NCI-H1930 (cell line): Measurements from ENCODE around the gene PRAMEF1.
"Not testable (repeated sequence)": the region's sequence is repeated elsewhere in the genome, so short reads cannot be mapped to it uniquely, and the experiment has no call there.

Experiments used
- DNase-seq, 2 experiments: peaks; one replicate each; lab custom pipeline; 2025; lab: John Stamatoyannopoulos, UW

PRAMEF1 gene, protein sequence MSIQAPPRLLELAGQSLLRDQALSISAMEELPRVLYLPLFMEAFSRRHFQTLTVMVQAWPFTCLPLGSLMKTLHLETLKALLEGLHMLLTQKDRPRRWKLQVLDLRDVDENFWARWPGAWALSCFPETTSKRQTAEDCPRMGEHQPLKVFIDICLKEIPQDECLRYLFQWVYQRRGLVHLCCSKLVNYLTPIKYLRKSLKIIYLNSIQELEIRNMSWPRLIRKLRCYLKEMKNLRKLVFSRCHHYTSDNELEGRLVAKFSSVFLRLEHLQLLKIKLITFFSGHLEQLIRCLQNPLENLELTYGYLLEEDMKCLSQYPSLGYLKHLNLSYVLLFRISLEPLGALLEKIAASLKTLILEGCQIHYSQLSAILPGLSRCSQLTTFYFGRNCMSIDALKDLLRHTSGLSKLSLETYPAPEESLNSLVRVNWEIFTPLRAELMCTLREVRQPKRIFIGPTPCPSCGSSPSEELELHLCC

DNA sequence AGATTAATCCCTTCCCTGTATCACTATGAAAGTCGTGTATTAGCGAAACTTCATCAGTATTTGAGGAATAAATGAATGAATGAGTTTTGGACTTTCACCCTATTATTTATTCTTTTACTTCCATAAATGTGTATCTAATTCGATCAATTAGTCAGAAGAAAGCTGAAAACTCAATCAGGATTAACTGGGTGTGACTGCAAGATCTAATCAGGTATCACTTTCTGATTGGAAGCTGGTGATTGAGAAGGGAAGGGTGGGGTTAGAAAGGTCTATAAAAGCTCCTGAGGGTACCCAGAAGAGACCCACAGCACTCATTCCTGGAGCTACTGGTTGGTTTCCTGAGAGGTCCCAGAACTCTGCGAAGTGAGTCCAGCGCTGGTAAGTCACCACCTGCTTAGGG, at the start of gene PRAMEF1:
TSS of gene PRAMEF1 (plus strand) at position 301 of the 400 bp plus-strand sequence. CDS start 1,831 bp downstream, outside the sequence.
- DNase-seq: not testable (repeated sequence)

DNA sequence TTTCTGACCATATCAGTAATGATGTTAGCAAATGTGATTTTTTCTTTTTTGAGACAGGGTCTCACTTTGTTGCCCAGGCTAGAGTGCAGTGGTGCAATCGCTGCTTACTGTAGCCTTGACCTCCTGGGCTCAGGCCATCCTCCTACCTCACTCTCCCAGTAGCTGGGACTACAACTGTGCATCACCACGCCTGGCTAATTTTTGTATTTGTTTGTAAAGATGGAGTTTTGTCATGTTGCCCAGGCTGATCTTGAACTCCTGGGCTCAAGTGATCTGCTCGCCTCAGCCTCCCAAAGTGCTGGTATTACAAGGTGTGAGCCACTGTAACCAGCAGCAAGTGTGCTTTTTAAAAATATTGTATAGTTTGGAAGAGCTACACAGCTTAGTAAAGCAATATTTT, 49.3 kb upstream of the PRAMEF1 start:
- DNase-seq: no peak

DNA sequence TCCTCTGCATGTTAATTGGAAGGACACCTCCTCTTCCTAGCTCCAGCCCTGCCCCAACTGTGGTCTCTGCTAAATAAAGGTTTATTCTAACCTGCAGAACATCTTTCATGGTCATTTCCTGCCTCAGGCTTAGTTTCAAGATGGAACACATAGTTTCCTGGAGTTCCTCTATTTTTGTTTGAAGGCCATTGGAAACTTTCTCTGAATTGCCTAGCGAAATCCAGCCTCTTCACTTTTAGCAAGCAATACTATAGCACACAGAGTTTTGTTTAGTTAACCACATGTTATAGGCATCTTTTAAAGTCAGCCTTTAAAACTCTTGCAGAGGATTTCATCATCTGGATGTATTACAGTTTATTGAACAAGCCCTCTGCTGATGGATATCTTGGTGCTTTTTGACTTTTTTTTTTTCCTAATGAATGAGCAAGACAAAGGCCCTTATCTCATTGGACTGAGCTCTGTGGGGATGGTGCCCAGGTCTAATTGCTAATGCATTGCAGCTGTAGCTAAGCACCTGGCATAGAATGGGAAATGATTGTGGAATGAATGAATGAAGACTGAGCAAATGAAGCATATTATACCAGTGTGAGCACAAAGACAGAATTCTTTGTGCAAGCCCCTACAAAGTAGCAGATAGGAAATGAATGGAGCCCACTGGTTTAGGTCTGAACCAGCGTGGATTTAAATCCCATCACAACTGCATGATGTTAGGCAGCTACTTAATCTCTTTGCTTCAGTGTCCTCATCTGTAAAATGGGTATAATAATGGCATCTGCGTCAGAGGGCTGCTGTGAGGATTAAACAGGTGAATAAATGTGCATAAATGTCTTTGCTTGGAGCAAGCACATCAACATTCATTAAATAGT, 45.8 kb upstream of the PRAMEF1 start:
- peak in 1 of 2 experiments; percentile 41 for DNase-seq

DNA sequence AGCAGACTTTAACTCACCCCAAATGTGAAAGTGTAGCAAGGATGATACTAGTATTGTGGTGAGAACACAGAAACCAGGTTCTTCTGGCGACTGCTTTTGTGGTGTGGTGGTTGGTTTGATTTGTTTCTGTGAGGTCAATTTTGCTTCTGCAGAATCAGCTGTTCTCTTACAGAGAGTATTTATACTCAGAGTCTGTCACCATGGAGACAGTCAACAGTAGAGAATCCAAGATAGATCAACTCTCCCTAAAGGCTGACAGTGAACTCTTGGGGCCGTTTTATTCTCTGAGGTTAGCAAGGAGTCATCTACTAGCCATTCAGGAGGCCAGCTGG, 45.2 kb upstream of the PRAMEF1 start, which contains the start of gene CFAP107:
TSS of gene CFAP107 (plus strand) at position 209 of the 332 bp plus-strand sequence. CDS start 231 bp downstream, outside the sequence.
- DNase-seq: peak in 1 of 2 experiments; percentile 31

DNA sequence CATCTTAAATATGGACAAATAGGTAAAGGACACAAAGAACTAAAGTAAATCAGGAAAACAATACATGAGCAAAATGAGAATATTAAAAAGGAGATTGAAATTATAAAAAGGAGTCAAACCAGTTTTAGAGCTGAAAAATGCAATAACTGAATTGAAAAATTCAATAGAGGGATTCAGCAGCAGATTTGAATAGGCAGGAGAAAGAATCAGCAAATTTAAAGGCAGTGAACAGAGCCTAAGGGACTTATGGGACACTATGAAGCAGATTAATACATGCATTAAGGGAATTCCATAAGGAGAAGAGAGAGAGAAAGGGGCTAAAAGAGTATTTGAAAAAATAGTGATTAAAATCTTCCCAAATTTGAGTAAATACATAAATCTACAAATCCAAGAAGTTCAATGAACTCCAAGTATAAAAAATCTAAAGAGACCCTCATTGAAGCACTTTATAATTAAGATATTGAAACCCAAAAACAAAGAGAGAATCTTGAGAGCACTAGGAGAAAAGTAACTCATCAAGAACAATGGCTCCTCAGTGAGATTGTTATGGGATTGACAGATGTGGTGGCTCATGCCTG, 42.3 kb upstream of the PRAMEF1 start:
- no peak for DNase-seq

DNA sequence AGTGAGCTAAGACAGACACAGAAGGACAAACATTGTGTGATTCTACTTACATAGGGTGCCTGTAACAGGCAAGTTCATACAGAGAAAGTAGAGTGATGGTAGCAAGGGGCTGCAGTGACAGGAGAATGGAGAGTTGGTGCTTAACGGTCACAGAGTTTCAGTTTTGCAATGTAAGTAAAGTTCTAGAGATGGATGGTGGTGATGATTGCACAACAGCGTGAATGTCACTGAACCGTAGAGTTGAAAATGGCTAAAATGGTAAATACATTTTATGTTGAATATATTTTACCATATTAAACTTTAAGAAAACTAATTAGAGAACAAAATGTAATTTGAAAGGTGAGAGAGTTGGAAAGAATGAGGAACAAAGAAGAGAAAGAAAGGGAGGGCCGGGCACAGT, 36.5 kb upstream of the PRAMEF1 start:
- DNase-seq: no peak

DNA sequence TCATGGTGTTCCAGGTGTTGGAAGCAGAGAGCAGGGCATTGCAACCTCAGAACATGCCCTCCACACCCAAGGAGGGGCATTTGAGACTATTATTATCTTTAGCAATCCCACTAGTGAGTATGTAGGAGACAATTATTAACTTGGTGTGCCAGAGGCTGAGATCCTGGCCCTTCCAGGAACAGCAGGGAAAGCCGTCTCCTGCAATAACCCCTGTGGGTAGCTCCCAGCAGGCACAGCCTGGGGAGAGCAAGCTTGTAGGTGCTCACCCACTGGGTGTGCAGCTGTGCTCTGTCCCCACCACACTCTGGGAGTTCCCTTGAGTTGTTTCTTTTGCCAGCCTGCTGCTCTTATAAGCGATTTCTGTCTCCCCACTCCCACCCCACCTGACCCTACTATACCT, 34.9 kb upstream of the PRAMEF1 start:
- no peak for DNase-seq

DNA sequence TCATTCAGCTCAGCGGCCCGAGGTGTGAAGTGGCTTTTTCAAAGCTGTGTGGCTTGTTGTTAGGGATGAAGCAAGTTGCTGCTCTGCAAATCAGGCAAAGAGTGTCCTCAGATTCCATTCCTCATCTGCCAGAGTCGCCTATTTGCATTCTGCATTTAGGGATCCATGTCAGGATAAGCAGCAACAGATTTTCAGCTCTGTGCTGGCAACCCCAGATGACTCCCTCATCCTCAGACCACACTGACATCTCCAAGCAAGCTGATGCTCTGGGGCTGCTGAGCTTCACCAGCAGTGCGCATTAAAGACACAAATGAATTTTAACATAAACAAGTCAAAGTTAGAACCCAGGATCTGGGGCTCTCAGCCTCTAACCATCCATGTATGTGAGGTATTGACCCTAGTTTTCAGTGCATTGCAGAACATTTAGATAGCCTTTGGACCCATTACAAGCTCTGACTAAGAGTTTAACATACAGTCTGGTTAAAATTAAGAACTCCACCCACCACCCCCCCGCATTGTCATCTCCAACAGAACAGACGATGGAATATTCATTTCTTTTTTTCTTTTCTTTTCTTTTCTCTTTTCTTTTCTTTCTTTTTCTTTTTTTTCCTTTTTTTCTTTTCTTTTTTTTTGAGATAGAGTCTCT, 34.3 kb upstream of the PRAMEF1 start:
- DNase-seq: no peak

DNA sequence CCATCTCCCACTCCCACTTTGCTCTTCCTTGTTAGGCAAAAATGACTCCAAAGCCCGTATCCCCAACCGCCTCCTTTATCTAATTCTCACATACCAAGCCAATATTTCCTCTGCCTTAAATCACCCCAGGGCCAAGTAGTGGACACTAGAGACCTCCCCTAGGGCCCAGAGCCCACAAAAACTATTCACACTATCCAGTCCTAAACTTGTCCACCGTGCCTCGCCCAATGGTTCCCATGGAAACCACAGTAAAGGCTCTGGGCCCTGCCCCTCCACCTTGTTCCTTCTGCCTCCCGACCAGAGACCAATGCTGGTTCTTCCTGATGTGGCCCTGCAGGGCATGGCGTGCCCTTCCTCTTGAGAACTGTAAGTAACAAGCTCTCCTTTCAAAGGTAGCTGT, 33.4 kb upstream of the PRAMEF1 start:
- DNase-seq: no peak

DNA sequence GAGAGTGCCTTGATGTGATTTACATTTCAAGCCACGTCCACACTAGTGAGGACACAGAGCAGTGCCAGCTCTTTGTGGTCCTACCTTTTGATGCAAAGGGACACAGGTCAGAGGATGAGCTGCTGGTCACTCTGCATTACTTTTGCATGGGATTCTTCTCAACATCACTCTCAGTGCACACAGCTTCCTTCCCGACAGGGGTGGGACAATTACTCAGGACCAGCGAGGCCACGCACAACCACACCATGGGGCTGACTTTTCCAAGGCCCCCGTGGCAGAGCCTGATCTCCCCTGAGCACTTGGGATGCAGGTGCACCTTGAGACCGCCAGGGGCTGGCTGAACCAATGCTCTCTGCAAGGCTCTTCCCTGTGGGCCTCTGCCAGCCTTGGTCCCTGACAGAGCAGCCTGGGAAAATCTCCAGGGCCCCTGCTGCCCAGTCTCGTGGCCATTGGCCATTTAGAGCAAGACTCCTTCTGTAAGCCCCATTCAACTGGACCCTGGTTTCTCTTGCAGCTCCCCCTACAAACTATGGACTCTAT, 30.9 kb upstream of the PRAMEF1 start:
- no peak for DNase-seq

DNA sequence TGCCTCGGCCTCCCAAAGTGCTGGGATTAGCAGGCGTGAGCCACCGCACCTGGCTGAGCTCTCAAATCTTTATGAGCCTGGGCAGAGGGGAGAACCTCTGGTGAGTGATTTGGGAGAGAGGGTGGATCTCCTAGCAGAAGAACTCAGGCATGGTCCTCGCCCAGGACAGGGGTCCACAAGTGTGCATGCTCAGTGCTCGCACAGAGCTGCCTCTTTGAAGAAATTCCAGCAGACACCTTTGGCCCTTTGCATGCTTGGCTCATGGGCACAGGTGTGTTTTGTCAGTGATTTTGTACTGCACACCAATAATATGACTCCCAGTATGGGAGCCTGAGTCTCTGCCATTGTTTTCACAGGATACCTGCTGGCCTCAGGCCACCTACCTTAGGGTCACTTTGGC, 29.4 kb upstream of the PRAMEF1 start:
- no peak for DNase-seq

DNA sequence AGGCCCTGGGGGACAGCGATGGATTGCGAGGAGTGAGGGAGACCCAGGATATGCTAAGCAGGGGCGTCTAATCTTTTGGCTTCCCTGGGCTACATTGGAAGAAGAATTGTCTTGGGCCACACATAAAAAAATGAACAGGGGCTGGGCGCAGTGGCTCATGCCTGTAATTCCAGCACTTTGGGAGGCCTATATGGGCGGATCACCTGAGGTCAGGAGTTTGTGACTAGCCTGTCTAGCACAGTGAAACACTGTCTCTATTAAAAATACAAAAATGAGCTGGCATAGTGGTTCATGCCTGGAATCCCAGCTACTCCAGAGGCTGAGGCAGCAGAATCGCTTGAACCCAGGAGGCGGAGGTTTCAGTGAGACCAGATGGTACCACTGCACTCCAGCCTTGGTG, 28.4 kb upstream of the PRAMEF1 start:
- DNase-seq: no peak

DNA sequence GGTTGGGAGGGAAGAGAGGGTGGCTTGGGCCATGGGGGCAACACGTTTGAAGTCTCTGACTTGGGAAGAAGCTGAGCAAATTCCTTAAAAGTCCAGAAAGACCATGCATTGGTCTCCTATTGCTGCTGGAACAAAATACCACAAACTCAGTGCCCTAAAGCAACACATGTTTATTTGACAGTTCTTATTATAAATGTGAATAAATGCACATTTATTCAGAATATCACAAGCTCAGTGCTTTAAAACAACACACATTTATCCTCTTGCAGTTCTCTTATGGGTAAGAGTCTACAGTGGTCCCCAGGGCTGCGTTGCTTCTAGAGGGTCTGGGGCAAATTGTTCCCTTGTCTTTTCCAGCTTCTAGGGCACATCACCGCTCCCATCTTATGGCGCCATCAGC, 27.7 kb upstream of the PRAMEF1 start:
- DNase-seq: no peak

DNA sequence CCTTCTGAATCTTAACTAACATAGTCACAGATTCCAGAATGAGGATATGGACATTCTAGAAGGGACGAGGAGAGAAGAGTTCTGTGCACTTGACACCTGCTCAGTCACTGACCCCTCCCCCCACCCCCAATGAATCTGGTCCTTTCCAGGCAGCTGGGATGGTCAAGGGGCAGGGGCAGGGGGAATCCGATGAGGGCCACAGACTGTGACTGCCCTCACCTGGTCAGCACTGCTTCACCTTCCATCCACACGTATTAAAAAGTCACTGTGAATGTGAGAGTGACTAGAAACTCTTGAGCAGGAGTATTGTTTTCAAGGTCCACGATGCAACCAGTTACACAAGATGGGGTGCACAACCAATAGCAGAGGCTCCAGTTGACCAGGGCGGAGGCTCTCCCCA, 27.2 kb upstream of the PRAMEF1 start:
- DNase-seq: no peak

DNA sequence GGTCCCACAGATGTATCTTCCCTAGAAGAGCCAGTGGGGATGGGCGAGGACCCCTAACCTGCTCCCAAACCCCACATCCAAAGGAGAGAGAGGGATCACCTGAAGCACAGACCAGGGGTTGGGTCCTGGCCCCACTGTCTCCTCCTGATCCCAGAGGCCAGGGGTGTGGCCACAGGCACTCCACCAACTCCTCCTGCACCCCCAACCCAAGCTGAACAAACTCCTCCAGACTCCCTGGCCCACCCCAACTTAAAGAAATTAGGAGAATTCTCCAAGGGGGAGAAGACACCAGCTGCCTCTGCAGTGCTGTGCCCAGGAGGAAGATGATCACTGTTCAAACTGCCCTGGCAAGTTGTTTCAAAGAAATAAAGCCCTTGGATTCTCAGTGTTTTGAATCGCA, 22.2 kb upstream of the PRAMEF1 start:
- no peak for DNase-seq

DNA sequence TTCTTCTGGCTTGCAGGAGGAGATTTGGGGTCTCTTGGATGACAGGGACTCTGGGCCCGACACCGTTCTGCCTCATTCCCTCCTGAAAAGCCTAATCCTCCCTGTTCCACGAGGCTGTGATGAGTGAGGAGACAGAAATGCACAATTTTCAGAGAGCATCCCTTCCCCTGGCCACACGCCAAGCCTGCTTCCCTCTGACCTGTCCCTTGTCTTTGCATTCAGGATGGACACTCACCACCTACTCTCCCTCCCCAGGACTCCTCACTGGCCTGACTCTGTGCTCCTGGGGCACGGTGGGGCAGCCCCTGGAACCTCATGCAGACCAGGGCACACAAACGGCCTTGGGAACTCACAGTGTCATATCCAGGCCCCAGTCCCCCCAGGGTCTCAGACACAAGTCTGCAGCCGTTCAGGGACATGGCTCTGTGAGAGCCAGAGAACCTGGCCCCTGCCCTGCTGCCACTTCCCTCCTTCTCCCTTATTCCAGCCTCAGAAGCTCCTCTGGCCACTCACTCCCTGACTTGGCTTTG, 21.2 kb upstream of the PRAMEF1 start:
- DNase-seq: no peak

DNA sequence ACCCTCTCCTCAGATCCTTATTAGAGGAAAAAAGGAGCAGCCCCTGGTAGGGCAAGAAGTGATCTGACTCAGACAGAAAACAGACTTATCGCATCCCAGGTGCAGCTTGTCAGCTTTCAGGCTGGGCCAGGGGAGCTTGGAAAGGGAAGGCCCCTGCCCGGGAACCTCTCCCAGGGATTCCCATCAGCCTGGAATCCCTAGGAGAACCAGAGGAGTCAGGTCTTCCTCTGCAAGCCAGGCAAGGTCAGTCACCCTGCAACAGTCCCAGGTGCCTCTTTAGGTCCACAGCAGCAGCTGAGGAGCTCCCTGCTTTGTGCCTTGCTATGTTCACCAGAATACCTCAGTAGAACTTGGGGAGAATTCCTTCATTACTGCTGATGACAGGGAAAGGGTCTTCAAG, 20.6 kb upstream of the PRAMEF1 start:
- DNase-seq: no peak

DNA sequence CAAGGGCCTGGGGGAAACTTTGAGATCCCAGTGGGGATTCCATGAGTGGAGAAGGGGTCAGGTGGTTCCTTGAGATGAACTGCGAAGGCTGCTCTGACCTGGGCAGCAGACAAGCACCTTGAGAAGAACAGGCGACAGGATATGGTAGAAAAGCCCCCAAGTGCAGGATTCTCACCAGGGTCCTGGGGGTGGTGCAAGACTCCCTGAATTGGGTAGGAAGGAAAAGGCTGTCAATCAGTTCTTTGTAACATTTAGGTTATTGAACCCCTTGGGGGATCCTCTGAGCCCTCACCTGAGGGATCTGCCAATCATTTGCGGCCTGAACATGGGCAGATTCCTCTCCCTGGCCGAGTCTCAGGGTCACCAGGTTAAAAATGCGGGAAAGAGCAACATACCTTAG, 20.0 kb upstream of the PRAMEF1 start:
- DNase-seq: no peak

DNA sequence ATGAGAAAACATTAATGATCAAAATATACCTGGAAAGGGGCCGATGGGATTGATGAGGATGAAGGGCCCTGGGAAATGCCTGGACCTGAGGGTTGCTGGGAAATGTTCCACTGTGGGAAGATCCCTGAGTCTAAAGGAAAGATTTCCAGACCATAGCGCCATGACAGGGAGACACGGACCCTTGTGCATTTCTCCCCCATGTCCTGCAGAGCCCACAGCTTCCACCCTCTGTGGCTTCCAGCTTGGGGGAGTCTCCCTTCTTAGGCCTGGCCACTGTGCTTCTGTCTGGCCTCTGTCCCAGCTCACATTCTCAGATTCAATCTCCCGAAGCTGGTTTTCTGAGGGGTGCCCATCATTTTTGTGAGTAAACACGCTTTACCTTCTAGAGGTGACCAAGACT, 18.7 kb upstream of the PRAMEF1 start:
- DNase-seq: no peak

DNA sequence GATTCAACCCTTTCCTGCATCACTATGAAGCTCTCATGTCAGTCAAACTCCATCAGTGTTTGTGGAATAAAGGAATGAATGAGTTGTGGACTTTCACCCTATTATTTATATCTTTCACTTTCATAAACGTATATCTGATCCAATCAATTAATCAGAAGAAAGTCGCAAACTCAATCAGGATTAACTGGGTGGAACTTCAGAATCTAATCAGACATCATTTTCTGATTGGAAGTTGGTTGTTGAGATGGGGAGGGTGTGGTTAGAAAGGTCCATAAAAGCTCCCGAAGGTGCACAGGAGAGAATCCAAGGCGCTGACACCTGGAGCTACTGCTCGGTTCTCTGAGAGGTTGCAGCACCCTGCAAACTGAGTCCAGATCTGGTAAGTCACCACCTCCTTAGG, 17.8 kb upstream of the PRAMEF1 start, which contains the start of gene PRAMEF12:
TSS of gene PRAMEF12 (plus strand) at position 301 of the 400 bp plus-strand sequence. CDS start 1,130 bp downstream, outside the sequence.
- no peak for DNase-seq

DNA sequence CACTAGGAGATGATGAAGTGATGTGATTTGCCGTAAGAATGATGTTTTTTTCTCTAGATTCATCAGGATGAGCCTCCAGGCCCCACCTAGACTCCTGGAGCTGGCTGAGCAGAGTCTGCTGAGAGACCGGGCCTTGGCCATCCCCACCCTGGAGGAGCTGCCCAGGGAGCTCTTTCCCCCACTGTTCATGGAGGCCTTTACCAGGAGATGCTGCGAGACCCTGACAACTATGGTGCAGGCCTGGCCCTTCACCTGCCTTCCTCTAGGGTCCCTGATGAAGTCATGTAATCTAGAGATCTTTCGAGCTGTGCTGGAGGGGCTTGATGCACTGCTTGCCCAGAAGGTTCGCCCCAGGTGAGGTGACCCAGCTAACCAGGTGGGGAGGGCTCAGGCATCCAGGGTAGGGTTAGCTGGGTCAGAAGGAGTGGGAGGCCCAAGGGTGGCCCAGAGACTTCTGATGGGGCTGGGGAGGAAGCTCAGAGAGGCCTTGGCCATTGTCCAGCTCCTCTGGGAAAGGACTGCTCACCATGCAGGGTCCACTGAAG, 16.3 kb upstream of the PRAMEF1 start:
- no peak for DNase-seq
